BJ (cell line): ENCODE data around the gene GBGT1. TPM values are rescaled to one million over a fixed set of nuclear protein-coding genes. Genes with fewer than 3 reads are reported as not detected.

ENCODE experiments used
- CTCF ChIA-PET: fragments of 350-600 bp; formaldehyde crosslinking; extraction: SDS; loops from one replicate; lab custom pipeline; 2021; ENCODE audit warnings: antibody characterized with exemption, inconsistent platforms; lab: Yijun Ruan, JAX
- POLR2A ChIA-PET: fragments of 300-600 bp; sonication (Branson Sonifier 250); formaldehyde crosslinking; extraction: SDS; loops from one replicate; lab custom pipeline; 2021; ENCODE audit warnings: antibody characterized with exemption; lab: Charles Lee
- DNase-seq: peaks from one replicate; pipeline ENCODE4 v3.0.0-alpha.2; 2011; ENCODE audit warnings: low read depth
- H3K27me3 ChIP-seq: 2 replicates; pipeline ENCODE4 v1.6.0; 2011; ENCODE audit warnings: low read length; ENCODE audit not compliant: control insufficient read depth, insufficient read depth
- H3K36me3 ChIP-seq: 2 replicates; pipeline ENCODE4 v1.5.1; 2011; ENCODE audit warnings: low read length; ENCODE audit not compliant: control insufficient read depth, insufficient read depth
- H3K4me3 ChIP-seq: 2 replicates; pipeline ENCODE4 v1.5.1; 2011; ENCODE audit warnings: low read depth, mild to moderate bottlenecking, control low read depth, low read length
- CTCF ChIP-seq: IDR thresholded peaks from 2 replicates; pipeline ENCODE4 v1.5.1; 2011; ENCODE audit warnings: low read depth, mild to moderate bottlenecking, control low read depth, inconsistent platforms, low read length, moderate library complexity; ENCODE audit not compliant: insufficient read depth
- polyA plus RNA-seq: library from polyadenylated mRNA; depleted of rRNA; stranded (reverse); fragments of >200 nt; gene quantifications from 2 replicates; pipeline ENCODE4 v1.2.3, GENCODE V29; 2011

The GBGT1 gene
- polyA plus RNA-seq, 1 experiment = 10.3 TPM

DNA sequence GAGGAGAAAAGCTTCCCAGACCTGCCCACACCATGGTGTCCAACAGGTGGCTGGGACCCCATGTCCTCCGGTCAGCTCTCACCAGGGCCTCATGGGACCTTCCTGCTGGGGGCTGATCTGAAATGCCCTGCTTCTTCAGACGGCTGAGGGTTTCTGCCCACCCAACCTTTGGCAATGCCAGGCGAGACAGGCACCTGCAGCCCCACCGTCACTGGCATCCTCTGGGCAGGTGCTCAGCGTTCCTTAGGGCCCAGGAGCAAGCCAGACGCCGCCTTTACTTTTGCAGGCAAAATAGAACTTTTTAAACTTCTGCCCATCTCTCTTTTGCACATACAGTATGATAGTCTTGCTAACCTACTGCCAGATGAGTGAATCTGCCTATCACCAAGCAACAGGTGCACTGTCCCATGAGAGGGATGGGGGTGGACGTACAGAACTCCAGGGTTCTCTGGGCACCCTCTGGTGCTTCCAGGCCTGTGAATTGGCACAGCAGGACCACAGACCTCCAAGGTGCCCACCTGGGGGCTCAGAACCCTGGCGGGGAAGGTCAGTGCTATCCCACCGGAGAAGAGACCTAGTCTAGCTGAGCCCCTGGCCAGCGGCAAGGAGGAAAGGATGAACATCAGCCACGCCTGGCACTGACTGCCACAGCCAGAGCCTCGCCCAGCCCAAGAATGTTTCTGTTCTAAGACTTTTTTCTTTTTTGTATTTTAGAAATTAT, 37.9 kb upstream of the GBGT1 start:
- H3K36me3 ChIP-seq = no peaks in the 10 kb centered on the region
- H3K4me3 ChIP-seq = no peak overlapping the region
- POLR2A ChIA-PET = interaction anchor here (0.6 kb wide), 1 partner anchor 8 kb away, joined by 17 read pairs; no protein-coding TSS in a partner anchor
- DNase-seq = no peak
- CTCF ChIA-PET = interaction anchor here (0.6 to 3.7 kb wide), 5 partner anchors 13 to 173 kb away, joined by 3 to 20 read pairs (median 3); no protein-coding TSS in a partner anchor
- H3K27me3 ChIP-seq = peaks cover 1% of the 10 kb centered on the region
- TF ChIP-seq CTCF = no peak

GRCh38 chr9:133200631-133201030, 36.9 kb upstream of the GBGT1 start:
- no peak for DNase-seq
- CTCF ChIA-PET = interaction anchor here (3.7 kb wide), 1 partner anchor 14 kb away, joined by 20 read pairs; no protein-coding TSS in a partner anchor
- no peak for TF ChIP-seq CTCF
- no peak overlapping the region for H3K4me3 ChIP-seq
- no peaks in the 10 kb centered on the region for H3K36me3 ChIP-seq
- POLR2A ChIA-PET = no interaction called here
- peaks cover 1% of the 10 kb centered on the region for H3K27me3 ChIP-seq

- no peak for DNase-seq
- peak overlapping the region; percentile 6; the same call in 1 of the 2 replicates for H3K4me3 ChIP-seq
- no peak for TF ChIP-seq CTCF
- CTCF ChIA-PET = interaction anchor here (3.7 kb wide), 1 partner anchor 14 kb away, joined by 20 read pairs; no protein-coding TSS in a partner anchor
- peaks cover 1% of the 10 kb centered on the region for H3K27me3 ChIP-seq
- POLR2A ChIA-PET = no interaction called here
- H3K36me3 ChIP-seq = no peaks in the 10 kb centered on the region
Measured at GRCh38 chr9:133199648-133200321, 36.1 kb upstream of the GBGT1 start.

DNA sequence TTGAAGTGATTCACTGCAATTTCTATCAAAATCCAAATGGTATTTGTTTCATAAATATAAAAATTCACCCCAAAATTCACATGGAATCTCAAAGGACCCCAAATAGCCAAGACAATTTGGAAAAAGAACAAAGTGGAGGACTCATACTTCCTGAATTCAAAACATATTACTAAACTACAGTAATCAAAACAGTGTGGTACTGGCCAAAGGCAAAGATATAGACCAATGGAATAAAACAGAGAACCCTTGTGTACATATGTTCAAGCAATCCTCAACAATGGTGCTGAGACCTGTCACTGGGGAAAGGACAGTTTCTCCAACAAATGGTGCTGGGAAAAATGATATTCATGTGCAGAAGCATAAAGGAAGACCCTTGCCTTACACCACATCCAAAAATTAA, 31.3 kb upstream of the GBGT1 start:
- Histone ChIP-seq H3K27me3 (no peaks in the 10 kb centered on the region; the same call in 1 of the 2 replicates), H3K4me3 (no peak overlapping the region), H3K36me3 (no peaks in the 10 kb centered on the region)
- ChIA-PET CTCF (interaction anchor here (1.6 kb wide), 1 partner anchor 9 kb away, joined by 5 read pairs; no protein-coding TSS in a partner anchor), POLR2A (no interaction called here)
- no peak for TF ChIP-seq CTCF
- DNase-seq = no peak

- H3K36me3 ChIP-seq = no peaks in the 10 kb centered on the region
- no peak overlapping the region for H3K4me3 ChIP-seq
- DNase-seq = no peak
- ChIA-PET POLR2A (no interaction called here), CTCF (interaction anchor here (1.6 kb wide), 1 partner anchor 8 kb away, joined by 5 read pairs; no protein-coding TSS in a partner anchor)
- no peak for TF ChIP-seq CTCF
- no peaks in the 10 kb centered on the region; the same call in none of the 2 replicates for H3K27me3 ChIP-seq
Measured at GRCh38 chr9:133194597-133194996, 30.9 kb upstream of the GBGT1 start.
